Measurements from ENCODE around the gene NOTCH1. TPM values are rescaled to one million over a fixed set of nuclear protein-coding genes. Genes with fewer than 3 reads are reported as not detected.

The NOTCH1 gene
- total RNA-seq, 4 donors from 2014 or later, result 32.0 to 40.8 (median 36.2) TPM

DNA sequence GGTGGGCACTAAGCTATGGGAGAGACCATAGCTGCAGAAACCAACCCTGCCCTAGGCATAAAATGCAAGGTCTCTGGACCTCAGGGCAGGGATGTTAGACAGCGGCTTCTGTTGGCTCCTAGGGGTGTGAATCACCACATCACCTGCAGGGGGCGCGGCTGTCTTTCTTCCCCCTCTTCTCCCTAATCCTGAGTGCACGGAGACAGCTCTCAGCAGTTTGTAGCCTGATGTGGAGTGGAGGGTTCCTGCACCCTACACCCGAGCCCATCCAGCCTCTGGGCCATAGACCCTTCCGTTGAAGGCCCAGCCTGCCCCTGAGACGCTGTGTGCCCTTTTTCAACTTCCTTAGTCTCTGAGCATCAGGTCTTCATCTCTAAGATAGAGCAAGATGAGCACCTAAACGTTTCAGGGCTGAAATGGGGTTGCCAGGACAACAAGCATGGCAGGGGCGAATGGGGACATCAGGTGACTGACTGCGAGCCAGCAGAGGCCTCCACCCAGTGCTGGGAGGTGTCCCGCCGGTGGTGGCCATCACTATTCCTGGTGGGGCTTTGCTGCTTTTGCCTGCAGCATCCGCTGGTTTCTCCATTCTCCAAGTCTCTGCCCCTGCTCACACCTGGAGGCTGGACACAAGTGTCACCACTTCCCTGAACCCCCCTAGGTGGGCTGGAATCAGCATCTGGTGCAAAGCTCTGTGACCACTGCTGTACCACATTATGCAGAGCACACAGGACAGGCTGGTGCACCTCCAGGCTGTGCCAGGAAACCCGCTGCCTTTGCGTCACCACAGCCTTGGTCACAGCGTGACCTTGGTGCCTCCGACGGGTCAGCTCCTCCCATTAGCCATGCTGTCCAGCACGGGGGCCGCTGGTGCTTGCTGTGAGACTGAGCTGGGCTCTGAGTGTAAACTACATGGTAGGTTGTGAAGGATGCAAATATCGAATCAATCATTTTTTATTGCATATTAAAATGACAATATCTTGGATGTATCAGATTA lies 60.5 kb downstream of the NOTCH1 start:
- 16 to 50% methylated on average over 8 to 9 of the region's 21 CpGs for WGBS, 2 donors
- Histone ChIP-seq H3K27ac (peak overlapping the region in 1 of 4 donors; percentile 100), H3K4me1 (peaks cover 25 to 49% (median 28%) of the 10 kb centered on the region in 3 donors), H3K9me3 (no peaks in the 10 kb centered on the region), H3K36me3 (no peaks in the 10 kb centered on the region), H3K4me3 (peak overlapping the region in 1 of 4 donors; percentile 88), H3K27me3 (peaks cover 0 to 16% (median 0%) of the 10 kb centered on the region in 4 donors)
- TF ChIP-seq, protein P1, sequence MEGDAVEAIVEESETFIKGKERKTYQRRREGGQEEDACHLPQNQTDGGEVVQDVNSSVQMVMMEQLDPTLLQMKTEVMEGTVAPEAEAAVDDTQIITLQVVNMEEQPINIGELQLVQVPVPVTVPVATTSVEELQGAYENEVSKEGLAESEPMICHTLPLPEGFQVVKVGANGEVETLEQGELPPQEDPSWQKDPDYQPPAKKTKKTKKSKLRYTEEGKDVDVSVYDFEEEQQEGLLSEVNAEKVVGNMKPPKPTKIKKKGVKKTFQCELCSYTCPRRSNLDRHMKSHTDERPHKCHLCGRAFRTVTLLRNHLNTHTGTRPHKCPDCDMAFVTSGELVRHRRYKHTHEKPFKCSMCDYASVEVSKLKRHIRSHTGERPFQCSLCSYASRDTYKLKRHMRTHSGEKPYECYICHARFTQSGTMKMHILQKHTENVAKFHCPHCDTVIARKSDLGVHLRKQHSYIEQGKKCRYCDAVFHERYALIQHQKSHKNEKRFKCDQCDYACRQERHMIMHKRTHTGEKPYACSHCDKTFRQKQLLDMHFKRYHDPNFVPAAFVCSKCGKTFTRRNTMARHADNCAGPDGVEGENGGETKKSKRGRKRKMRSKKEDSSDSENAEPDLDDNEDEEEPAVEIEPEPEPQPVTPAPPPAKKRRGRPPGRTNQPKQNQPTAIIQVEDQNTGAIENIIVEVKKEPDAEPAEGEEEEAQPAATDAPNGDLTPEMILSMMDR (IDR thresholded peaks at IDR 0.05), result peak; percentile 86 to 91 (median 88)
- no peak for TF ChIP-seq POLR2A (IDR thresholded peaks at IDR 0.05)
- intact Hi-C loops (cut with DNase I), result loop anchor here (2.0 to 5.0 kb wide), 2 partner anchors 57 to 145 kb away; no protein-coding TSS in a partner anchor
- peak; percentile 34 for DNase-seq

DNA sequence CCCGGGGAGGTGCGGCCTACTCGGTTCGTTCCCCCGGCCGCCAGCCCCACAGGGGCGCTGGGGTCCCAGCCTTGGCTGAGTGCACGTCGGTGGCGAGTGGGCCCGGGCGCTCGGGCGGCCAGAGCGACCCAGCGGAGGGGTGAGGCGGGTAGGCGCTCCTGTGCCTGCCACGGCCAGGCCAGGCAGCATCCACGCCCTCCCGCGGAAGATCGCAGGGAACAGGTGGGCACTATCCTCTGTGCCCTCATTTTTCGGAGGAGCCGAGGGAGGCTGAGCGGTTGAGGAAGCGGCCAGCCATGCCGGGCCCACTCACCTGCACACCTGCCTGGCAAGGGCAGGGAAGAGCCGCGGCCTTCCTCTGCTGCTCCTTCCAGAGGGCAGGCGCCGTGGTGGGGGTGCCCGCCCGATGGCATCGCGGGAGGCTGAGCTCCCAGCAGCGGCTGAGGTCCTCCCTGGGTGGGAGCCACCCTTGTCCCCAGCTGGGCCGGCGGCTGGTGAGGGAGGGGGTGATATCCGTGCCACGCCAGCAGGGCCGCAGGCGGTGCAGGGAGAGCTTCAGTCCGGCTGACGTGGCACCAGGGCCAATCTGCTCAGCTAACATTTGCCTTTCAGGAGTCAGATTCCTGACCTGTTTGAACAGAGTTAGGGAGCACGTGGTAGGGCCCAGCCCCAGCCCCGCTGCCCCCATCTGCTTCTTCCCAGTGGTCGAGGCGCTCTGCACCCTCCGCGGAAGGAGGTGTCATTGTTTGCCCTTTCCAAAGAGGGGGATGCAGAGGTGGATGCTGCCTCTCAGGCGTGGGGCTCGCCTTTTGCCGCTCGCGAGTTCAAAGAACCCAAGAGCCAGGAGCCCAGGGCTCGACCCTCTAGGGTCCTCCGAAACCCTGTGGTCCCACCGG lies 61.4 kb downstream of the NOTCH1 start:
- DNase-seq, result no peak

DNA sequence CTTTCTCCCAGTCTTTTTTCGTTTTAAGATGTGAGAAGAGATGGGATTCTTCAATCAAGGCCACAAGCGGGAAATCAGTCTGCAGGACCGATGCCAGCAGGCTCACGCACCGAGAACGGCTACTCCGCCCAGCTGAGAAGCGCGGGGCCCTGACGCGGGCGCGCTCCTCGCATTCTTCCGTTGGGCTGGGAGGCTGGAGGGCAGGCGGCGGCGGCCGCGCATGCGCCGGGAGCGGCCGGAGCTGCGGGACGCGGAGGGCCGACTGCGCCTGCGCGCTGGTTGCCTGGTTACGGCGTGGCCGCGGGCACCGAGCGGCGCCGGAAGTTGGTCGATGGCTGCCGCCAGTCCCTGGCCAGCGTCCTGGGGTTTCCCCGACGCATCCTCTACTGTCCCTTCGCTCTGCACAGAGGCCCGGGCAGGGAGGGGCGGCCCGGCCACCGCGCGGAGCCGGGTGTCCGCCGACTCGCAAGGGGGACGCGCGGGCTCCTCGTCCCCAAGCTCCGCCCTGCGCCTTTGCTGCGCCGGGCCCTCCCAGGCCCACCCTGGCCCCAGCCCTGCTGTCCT lies 62.2 kb downstream of the NOTCH1 start:
- Histone ChIP-seq H3K9me3 (no peaks in the 10 kb centered on the region), H3K4me1 (peaks cover 25 to 54% (median 28%) of the 10 kb centered on the region in 3 donors), H3K36me3 (peaks cover 0 to 12% (median 0%) of the 10 kb centered on the region in 3 donors), H3K27ac (peak overlapping the region; percentile 99 to 100 (median 100)), H3K4me3 (peak overlapping the region; percentile 46 to 99 (median 79)), H3K27me3 (peaks cover 0 to 9% (median 0%) of the 10 kb centered on the region in 4 donors)
- TF ChIP-seq POLR2A (IDR thresholded peaks at IDR 0.05), result peak in 3 of 4 donors; percentile 42 to 75 (median 73)
- TF ChIP-seq, protein P1 (IDR thresholded peaks at IDR 0.05), result peak in 1 of 6 experiments; percentile 11
- no CpG with 5 or more reads among the region's 63 CpGs for WGBS, 2 donors
- intact Hi-C loops (cut with DNase I), result loop anchor here (2.0 kb wide), 1 partner anchor 147 kb away; no protein-coding TSS in a partner anchor
- peak; percentile 79 for DNase-seq

More for the DNA sequence above, 61.4 kb downstream of the NOTCH1 start:
- intact Hi-C loops (cut with DNase I), result loop anchor here (2.0 to 5.0 kb wide), 2 partner anchors 58 to 146 kb away; no protein-coding TSS in a partner anchor
- Histone ChIP-seq H3K27me3 (peaks cover 0 to 14% (median 0%) of the 10 kb centered on the region in 4 donors), H3K36me3 (peaks cover 0 to 8% (median 0%) of the 10 kb centered on the region in 3 donors), H3K27ac (peak overlapping the region; percentile 99 to 100 (median 100)), H3K4me3 (peak overlapping the region; percentile 46 to 99 (median 79)), H3K9me3 (no peaks in the 10 kb centered on the region), H3K4me1 (peaks cover 25 to 56% (median 28%) of the 10 kb centered on the region in 3 donors)
- 30% methylated on average over 12 of the region's 59 CpGs; no CpG with 5 or more reads in 1 of the 2 donors for WGBS, 2 donors
- TF ChIP-seq POLR2A (IDR thresholded peaks at IDR 0.05), result no peak
- TF ChIP-seq, protein P1 (IDR thresholded peaks at IDR 0.05), result no peak

DNA sequence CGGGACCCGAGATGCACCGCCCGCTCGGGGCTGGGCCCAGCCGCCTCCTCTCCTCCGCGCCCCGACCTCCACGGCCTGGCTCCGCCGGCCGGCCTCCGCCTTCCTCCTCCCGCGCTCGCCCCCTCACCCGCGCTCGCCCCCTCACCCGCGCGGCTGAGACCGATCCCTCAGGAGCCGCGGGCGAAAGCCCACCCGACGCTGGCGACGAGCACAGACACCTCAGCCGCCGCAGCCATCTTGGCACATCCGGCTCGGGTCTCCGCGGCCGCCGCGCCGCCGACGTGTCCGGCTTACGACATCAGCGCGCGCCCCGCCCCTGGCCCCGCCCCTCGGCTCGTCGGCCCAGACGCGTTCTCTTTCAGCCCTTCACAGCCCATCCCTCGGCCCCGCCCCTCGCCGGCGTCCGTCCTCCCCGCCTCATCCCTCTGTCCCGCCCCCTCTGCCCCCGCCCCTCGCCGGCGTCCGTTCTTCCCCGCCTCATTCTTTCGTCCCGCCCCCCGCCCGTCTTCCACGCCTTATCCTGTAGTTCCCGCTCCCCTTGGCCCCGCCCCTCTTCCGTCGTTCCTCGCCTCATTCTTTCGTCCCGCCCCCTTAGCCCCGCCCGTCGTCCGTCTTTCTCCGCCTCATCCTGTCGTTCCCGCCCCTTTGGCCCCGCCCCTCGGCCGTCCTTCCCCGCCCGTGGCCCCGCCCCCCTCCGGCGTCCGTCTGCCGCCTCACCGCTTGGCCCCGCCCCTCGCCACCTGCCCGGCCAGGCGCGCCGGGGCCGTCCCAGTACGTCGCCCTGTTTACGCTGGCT lies 62.9 kb downstream of the NOTCH1 start, which contains the start of gene SEC16A:
SEC16A (minus strand) TSS at position 248 of the 796 bp plus-strand sequence. CDS start 5,425 bp downstream, outside the sequence.
- TF ChIP-seq, protein P1 (IDR thresholded peaks at IDR 0.05), result peak in 1 of 6 experiments; percentile 8
- peak in 3 of 4 donors; percentile 76 to 93 (median 90) for TF ChIP-seq POLR2A (IDR thresholded peaks at IDR 0.05)
- Histone ChIP-seq H3K4me3 (peak within 1 kb of the TSS; percentile 70 to 99 (median 89)), H3K27ac (peak within 1 kb of the TSS; percentile 99 to 100 (median 100)), H3K36me3 (peaks cover 0 to 18% (median 0%) of the 10 kb centered on the region in 3 donors), H3K27me3 (peaks cover 0 to 8% (median 0%) of the 10 kb centered on the region in 4 donors), H3K4me1 (peaks cover 25 to 47% (median 28%) of the 10 kb centered on the region in 3 donors), H3K9me3 (no peaks in the 10 kb centered on the region)
- peak; percentile 95 for DNase-seq
- WGBS, 2 donors, result 0% methylated on average over 3 to 9 of the region's 109 CpGs
- intact Hi-C loops (cut with DNase I), result no loop called here
